ENCODE data around the gene NTSR1. TPM values are rescaled to one million over a fixed set of nuclear protein-coding genes. Genes with fewer than 3 reads are reported as not detected.

The NTSR1 gene
- total and polyA plus RNA-seq, 2 of the 8 experiments (the other 6 are each of a cell fraction or from before 2014, with no cell fraction given), result 0.53 to 0.89 TPM

GRCh38 chr20:62765432-62766070, 56.9 kb downstream of the NTSR1 start (continued):
- TF ChIP-seq FOSL1 (IDR thresholded peaks at IDR 0.05; ENCODE audit: insufficient read depth, low read depth, low read length), result no peak
- TF ChIP-seq SRF (IDR thresholded peaks at IDR 0.05; ENCODE audit: low read depth, low read length), result no peak
- no peak for TF ChIP-seq KDM5A (IDR thresholded peaks at IDR 0.05; ENCODE audit: low read length)
- no peak for TF ChIP-seq SP1 (IDR thresholded peaks at IDR 0.05; ENCODE audit: low read depth, low read length)
- TF ChIP-seq PHF8 (conservative IDR thresholded peaks at IDR 0.05; ENCODE audit: low read depth, low read length), result no peak
- TF ChIP-seq BCL11A (IDR thresholded peaks at IDR 0.05; ENCODE audit: low read depth in 2 of 2, low read length in 2 of 2), result no peak
